Embryonic facial prominence (tissue), 1 donor: ENCODE data around the gene WDR38.

Source experiments
- DNase-seq: peaks from one replicate; pipeline ENCODE4 v3.0.0-alpha.2; 2016; ENCODE audit errors: extremely low spot score

The WDR38 gene

DNA sequence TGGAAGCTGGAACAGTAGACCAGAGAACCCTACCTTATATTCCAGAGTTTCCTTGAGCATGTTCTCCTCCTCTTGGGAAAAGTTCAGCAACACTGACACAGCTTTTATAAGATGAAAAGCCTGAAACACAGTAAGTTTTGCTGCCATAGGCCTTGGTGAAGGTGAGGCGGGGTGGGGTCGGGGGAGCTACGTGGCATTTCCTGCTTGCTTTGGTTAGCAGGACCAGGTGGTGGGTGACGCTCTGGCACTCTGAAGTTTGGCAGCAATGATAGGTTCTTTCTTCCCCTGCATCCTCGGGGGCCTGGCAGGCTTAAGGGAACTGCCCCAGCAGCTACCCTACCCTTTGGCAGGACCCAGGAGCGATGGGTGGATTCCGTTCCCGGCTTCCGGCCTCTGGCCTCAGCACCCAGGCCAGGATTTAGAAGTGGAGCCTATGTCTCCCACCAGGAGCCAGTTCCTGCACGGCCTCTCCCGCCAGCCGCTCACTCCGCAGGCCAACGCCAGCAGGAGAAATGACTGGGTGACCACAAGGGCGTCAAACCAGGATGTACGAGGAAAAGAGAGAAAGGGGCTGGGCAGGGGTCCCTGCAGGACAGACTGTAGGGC lies 28.0 kb downstream of the WDR38 start:
- no peak for DNase-seq

DNA sequence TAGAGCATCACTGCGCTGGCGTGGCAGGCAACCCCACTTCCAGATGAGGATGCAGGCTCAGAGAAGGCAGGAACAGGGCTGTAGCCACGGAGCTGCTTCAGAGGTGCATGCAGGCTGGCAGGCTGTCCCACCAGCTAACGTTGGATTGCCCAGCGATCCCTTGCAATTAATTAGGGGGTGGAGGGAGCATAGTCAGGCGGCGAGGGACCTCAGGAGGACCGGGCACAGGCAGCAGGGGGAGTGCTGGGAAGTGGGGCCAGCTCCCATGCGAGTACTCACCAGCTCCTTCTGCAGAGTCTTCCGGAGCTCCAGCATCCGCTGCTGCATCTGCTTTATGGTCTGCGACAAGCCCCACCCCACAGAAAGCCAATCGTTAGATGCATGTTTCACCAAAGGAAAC lies 29.0 kb downstream of the WDR38 start:
- no peak for DNase-seq

DNA sequence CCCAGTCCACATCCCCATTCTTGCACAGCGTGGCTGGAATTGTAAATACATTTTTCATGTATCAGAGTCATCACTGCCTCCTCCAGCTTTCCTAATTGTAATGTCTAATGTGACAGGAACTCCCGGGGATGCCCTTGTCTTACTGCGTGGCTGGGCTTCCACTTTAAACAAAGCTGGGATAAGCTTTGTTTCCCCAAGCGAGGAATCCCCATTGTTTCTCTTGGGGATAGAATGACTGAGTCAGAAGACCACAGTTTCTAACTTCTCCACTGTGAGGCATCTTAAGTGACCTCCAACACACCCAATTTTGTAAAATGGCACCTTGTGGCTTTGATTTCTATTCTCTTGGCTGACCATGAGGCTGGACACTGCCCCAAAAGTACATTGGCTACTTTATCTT lies 31.1 kb downstream of the WDR38 start:
- DNase-seq = no peak

GRCh38 chr9:124885551-124885950 lies 32.3 kb downstream of the WDR38 start:
- no peak for DNase-seq

- DNase-seq = no peak
Measured at GRCh38 chr9:124886461-124886860, 33.2 kb downstream of the WDR38 start.

DNA sequence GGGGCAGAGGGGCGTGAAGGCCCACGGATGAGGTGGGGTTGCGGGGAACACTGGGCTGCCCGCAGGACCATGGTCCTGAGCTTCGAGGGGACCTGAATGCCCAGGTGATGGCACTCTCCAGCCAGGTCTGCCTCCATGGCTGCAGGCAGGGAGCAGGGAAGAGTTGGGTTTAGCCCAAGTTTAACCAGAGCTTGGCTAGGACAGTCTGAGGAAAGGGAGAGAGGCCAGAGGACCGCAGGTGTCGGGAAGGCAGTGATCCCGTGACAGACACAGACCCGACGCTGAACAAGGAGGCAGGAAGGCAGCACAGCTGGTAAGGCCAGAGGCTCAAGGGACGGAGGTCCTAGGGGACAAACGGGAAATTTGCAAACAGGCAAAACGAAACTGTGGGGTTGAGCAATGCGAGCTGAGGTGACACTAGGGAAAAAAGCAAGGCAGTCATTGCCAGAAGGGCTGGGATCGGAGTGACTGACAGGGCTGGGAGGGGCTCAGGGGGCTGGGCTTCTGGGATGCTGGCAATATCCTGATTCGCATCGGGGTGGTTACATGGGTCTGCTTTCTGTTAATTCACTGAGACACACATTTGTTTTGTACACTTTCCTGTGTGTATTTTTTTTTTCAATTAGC lies 33.7 kb downstream of the WDR38 start:
- no peak for DNase-seq

- no peak for DNase-seq
Measured at GRCh38 chr9:124887832-124888231, 34.6 kb downstream of the WDR38 start.

DNA sequence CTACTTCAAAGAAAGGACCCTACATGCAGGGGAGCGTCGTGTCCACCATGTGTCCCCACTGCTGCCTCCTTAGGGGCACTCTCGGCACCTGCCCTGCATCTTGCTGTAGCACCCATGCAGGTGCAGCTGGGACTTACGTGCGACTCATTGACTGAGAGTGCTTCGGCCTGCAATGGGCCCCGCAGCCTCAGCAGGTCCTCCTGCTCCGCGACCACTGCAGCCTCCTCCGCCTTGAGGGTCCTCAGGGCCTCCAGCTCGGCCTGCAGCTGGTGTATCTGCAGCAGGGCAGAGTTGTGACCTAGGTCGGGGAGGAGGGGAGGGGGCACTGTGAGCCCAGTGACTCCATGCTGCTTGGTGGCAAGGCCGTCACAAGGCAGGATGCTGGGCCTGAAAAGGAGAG lies 35.7 kb downstream of the WDR38 start:
- no peak for DNase-seq

DNA sequence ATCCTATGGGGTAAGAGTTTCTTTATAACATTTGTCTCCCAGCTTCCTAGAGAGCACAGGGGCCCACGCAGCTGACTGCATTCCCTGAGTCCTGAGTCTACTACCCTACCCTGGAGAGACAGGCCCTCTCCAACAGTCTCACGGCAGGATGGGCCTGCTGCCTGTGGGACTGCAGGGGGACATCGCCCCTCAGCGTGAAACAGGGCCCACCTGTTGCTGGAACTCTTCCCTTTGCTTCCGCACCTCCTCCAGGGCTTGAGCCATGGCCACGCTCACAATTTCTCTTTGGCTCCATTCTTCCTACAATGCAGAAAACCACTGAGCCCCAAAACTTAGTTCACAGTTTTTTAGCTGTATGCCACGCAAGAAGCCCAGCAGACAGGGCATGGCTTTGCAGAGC lies 36.9 kb downstream of the WDR38 start:
- no peak for DNase-seq

- no peak for DNase-seq
Measured at GRCh38 chr9:124894035-124894740, 40.9 kb downstream of the WDR38 start.

DNA sequence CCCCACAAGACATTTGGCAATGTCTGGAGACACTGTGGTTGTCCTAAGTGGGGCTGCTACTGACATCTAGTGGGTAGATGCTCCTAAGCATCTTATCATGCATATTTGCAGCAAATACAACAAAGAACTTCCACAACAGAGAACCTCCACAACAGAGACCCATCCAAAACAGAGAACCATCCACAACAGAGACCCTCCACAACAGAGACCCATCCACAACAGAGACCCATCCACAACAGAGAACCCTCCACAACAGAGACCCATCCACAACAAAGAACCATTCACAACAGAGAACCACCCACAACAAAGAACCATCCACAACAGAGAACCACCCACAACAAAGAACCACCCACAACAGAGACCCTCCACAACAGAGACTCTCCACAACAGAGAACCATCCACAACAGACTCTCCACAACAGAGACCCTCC lies 41.5 kb downstream of the WDR38 start:
- no peak for DNase-seq

DNA sequence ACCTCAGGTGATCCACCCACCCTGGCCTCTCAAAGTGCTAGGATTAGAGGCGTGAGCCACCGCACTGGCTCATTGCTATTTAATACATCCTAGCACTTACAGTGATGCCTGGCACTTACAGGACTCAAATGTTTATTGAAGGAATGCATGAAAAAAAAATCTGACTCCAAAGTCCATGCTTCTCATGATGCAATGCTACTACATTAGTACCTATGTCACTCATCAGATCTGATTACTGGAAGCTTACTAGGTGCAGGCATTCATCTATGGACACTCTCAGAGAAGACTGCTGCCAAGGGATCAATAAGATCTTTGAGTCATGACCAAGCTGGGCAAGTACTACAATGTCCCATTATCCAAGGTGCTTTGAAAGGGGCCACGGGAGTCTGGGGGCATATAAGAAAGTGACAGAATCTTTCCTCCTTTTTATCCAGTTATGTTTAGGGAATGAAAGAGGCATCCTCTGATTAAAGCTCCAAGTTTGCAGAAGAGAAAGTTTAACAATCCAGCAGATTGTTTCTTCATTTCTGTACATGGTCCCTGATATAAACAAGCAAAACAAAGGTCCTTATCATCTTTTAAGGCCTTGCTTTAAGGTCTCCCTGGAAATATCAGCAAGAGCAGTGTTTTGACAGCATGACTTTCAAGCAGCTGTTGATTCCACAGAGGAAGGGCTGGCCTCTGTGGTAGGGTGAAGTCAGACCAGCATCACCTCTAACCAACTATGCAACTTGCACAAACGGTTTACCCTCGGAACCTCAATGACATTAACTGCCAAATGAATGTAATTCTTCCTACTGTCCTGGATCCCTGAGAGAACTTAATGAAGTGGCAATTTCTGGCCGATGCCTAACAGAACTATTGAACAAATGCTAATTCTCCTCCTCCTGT lies 44.6 kb downstream of the WDR38 start:
- DNase-seq = no peak

DNA sequence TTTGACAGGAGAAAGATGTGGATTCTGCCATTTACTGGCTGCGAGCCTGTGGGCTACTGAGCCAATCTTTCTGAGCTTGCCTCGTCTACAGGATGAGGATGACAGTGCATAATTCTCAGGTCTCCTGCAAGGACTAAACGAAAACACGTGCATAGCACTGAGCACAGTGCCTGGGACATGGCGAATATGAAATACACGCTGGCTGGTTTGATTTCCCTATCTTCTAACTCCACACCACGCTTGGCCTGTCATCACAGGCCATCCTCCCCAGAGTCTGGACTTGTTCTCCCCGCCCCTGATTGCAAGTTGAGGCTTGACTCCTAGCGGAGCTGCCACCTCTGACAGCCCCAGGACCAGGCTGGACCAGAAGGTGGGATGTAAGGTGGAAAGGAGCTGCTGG lies 46.6 kb downstream of the WDR38 start:
- no peak for DNase-seq

DNA sequence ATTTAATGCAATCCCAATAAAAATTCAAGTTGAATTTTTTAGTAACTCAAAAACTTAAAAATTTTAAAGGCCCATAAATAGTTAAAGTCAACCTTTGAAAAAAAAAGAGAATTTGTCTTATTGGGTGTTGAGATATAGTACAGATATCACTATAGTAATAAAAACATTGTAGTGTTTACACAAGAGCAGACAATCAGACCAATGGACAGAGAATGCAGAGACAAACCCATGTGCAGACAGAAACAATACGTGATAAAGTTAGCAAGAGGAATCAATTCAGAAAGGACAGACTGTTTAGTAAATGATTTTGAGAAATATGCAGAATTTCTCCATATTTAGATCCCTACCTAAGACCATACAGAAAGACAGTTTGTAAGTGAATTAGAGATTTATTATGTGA lies 53.7 kb downstream of the WDR38 start:
- DNase-seq = no peak
